H1 (cell line): ENCODE measurements around the gene ACOT7. TPM values are rescaled to one million over a fixed set of nuclear protein-coding genes. Genes with fewer than 3 reads are reported as not detected.

ENCODE experiments used
- CTCF ChIA-PET: fragments of 300-600 bp; sonication (Branson Sonifier 250); formaldehyde crosslinking; loops from one replicate; lab custom pipeline; 2021; ENCODE audit not compliant: partially characterized antibody; lab: Charles Lee
- POLR2A ChIA-PET: fragments of 300-600 bp; sonication (Branson Sonifier 250); formaldehyde crosslinking; loops from one replicate; lab custom pipeline; 2021; ENCODE audit warnings: inconsistent platforms; ENCODE audit not compliant: partially characterized antibody; lab: Charles Lee
- DNase-seq, 2 experiments: peaks; one replicate each; pipeline versions ENCODE4 v3.0.0 to v3.0.0-alpha.2; 2010 to 2022; ENCODE audit warnings: low spot score in 2 of 2, low read depth in 1 of 2, mixed read lengths in 1 of 2
- FAIRE-seq: peaks from 2 replicates; lab custom pipeline; 2011; peaks lifted over from hg19 to GRCh38; lab: Jason Lieb, UNC
- H2AFZ ChIP-seq: 2 replicates; pipeline ENCODE4 v1.8.1; 2012; ENCODE audit warnings: low read length, inconsistent platforms
- H2AK5ac ChIP-seq: 2 replicates; pipeline ENCODE4 v1.6.1; 2013; ENCODE audit warnings: low read depth, low read length
- H2BK120ac ChIP-seq: replicated peaks from 2 replicates; pipeline ENCODE3; 2013; ENCODE audit warnings: low read depth, low read length, inconsistent platforms
- H2BK12ac ChIP-seq: 2 replicates; pipeline ENCODE4 v1.6.1; 2013; ENCODE audit warnings: low read depth, low read length
- H2BK15ac ChIP-seq: 2 replicates; pipeline ENCODE4 v1.6.1; 2013; ENCODE audit warnings: low read length
- H2BK20ac ChIP-seq: 2 replicates; pipeline ENCODE4 v1.6.1; 2013; ENCODE audit warnings: low read length
- H2BK5ac ChIP-seq: 2 replicates; pipeline ENCODE4 v1.6.1; 2013; ENCODE audit warnings: low read depth, low read length
- H3K14ac ChIP-seq: 2 replicates; pipeline ENCODE4 v1.6.1; 2013; ENCODE audit warnings: inconsistent platforms; ENCODE audit not compliant: insufficient read length
- H3K18ac ChIP-seq: 2 replicates; pipeline ENCODE4 v1.6.1; 2013; ENCODE audit warnings: low read length; ENCODE audit errors: extremely low read depth
- H3K23ac ChIP-seq: 2 replicates; pipeline ENCODE4 v1.6.1; 2013; ENCODE audit warnings: inconsistent platforms; ENCODE audit not compliant: insufficient read length
- H3K23me2 ChIP-seq: 2 replicates; pipeline ENCODE4 v1.6.1; 2013; ENCODE audit warnings: low read depth, low read length
- H3K27ac ChIP-seq: 2 replicates; pipeline ENCODE4 v1.6.1; 2011; ENCODE audit warnings: low read depth, low read length, inconsistent platforms
- H3K27me3 ChIP-seq, 4 experiments: replicated peaks in 1 of 4; 1 replicate in 1 of 4; 2 replicates in 3 of 4; pipeline versions ENCODE4 v1.6.1 to v1.8.1; 2011 to 2013; ENCODE audit warnings: low read length in 3 of 4, mild to moderate bottlenecking in 3 of 4, inconsistent platforms in 2 of 4, mixed read lengths in 2 of 4, moderate library complexity in 1 of 4; ENCODE audit not compliant: control insufficient read depth in 3 of 4, insufficient read depth in 3 of 4; ENCODE audit errors: extremely low read depth in 1 of 4
- H3K36me3 ChIP-seq, 4 experiments: 2 replicates each; pipeline versions ENCODE4 v1.6.1 to v1.8.1; 2011 to 2013; ENCODE audit warnings: mild to moderate bottlenecking in 4 of 4, low read length in 3 of 4, moderate library complexity in 2 of 4, control low read depth in 1 of 4, inconsistent platforms in 1 of 4; ENCODE audit not compliant: insufficient read depth in 4 of 4, control insufficient read depth in 2 of 4
- H3K4ac ChIP-seq: replicated peaks from 2 replicates; pipeline ENCODE3; 2013; ENCODE audit warnings: low read length, low read depth, mixed read lengths, inconsistent platforms; ENCODE audit not compliant: insufficient read length
- H3K4me1 ChIP-seq, 4 experiments: replicated peaks in 1 of 4; 1 replicate in 1 of 4; 2 replicates in 3 of 4; pipeline versions ENCODE4 v1.6.1 to v1.8.1; 2011 to 2013; ENCODE audit warnings: low read length in 3 of 4, inconsistent platforms in 2 of 4, mixed read lengths in 1 of 4; ENCODE audit not compliant: insufficient read depth in 4 of 4, control insufficient read depth in 3 of 4
- H3K4me2 ChIP-seq, 2 experiments: 2 replicates each; pipeline versions ENCODE4 v1.6.1 to v1.8.1; 2011 to 2013; ENCODE audit warnings: low read depth in 2 of 2, low read length in 2 of 2, control low read depth in 1 of 2, inconsistent platforms in 1 of 2, mild to moderate bottlenecking in 1 of 2; ENCODE audit not compliant: insufficient read depth in 1 of 2
- H3K4me3 ChIP-seq, 4 experiments: fragments of 200-600, 300-600 bp in 1 of 4; sonication (generic), shearing (Covaris generic), sonication (Bioruptor Twin) in 1 of 4; 2 replicates each; pipeline versions ENCODE4 v1.5.1 to v1.8.1; 2011 to 2016; ENCODE audit warnings: low read length in 4 of 4, low read depth in 3 of 4, control low read depth in 2 of 4, inconsistent platforms in 2 of 4, mild to moderate bottlenecking in 2 of 4, mixed read lengths in 1 of 4, moderate library complexity in 1 of 4; ENCODE audit not compliant: insufficient read depth in 2 of 4; ENCODE audit errors: extremely low read depth in 1 of 4
- H3K56ac ChIP-seq: replicated peaks from 2 replicates; pipeline ENCODE3; 2013; ENCODE audit warnings: low read depth, mild to moderate bottlenecking, mixed read lengths, low read length, inconsistent platforms; ENCODE audit not compliant: insufficient read length
- H3K79me1 ChIP-seq: 2 replicates; pipeline ENCODE4 v1.6.1; 2013; ENCODE audit warnings: low read depth, low read length, control low read depth
- H3K79me2 ChIP-seq, 2 experiments: 2 replicates each; pipeline versions ENCODE4 v1.6.1 to v1.8.1; 2012 to 2013; ENCODE audit warnings: low read length in 2 of 2, mild to moderate bottlenecking in 2 of 2, inconsistent platforms in 1 of 2; ENCODE audit not compliant: insufficient read depth in 2 of 2, control insufficient read depth in 1 of 2
- H3K9ac ChIP-seq, 4 experiments: replicated peaks in 1 of 4; 1 replicate in 1 of 4; 2 replicates in 3 of 4; pipeline versions ENCODE4 v1.6.1 to v1.8.1; 2011 to 2013; ENCODE audit warnings: low read depth in 3 of 4, low read length in 3 of 4, control low read depth in 2 of 4, mild to moderate bottlenecking in 2 of 4, moderate library complexity in 2 of 4, inconsistent platforms in 1 of 4; ENCODE audit errors: extremely low read depth in 1 of 4
- H3K9me3 ChIP-seq, 2 experiments: 2 replicates each; pipeline versions ENCODE4 v1.6.1 to v1.8.1; 2012 to 2013; ENCODE audit warnings: mild to moderate bottlenecking in 2 of 2, moderate library complexity in 2 of 2, control low read depth in 1 of 2, inconsistent platforms in 1 of 2, low read depth in 1 of 2, low read length in 1 of 2, mixed read lengths in 1 of 2; ENCODE audit not compliant: insufficient read depth in 2 of 2
- H4K20me1 ChIP-seq, 2 experiments: replicated peaks in 1 of 2; 2 replicates each; pipeline versions ENCODE3 to v1.8.1; 2011 to 2013; ENCODE audit warnings: inconsistent platforms in 2 of 2, low read length in 2 of 2, mild to moderate bottlenecking in 1 of 2; ENCODE audit not compliant: insufficient read depth in 2 of 2, control insufficient read depth in 1 of 2
- H4K5ac ChIP-seq: 2 replicates; pipeline ENCODE4 v1.6.1; 2013; ENCODE audit warnings: low read length, low read depth, mixed read lengths, inconsistent platforms; ENCODE audit not compliant: insufficient read length
- H4K8ac ChIP-seq: 2 replicates; pipeline ENCODE4 v1.8.0; 2013; ENCODE audit warnings: mild to moderate bottlenecking, moderate library complexity, low read length, inconsistent platforms; ENCODE audit not compliant: insufficient read depth; ENCODE audit errors: extremely low read depth
- H4K91ac ChIP-seq: replicated peaks from 2 replicates; pipeline ENCODE3; 2013; ENCODE audit warnings: low read length, mixed read lengths, inconsistent platforms; ENCODE audit not compliant: insufficient read length
- NRF1 ChIP-seq: IDR thresholded peaks from 2 replicates; pipeline ENCODE4 v1.6.1; 2011; ENCODE audit warnings: mild to moderate bottlenecking, low read depth, low read length, improper control_type of control experiment
- POLR2AphosphoS5 ChIP-seq: IDR thresholded peaks from 2 replicates; pipeline ENCODE4 v1.6.1; 2011; ENCODE audit warnings: low read depth, low read length
- POU5F1 ChIP-seq: IDR thresholded peaks from 2 replicates; pipeline ENCODE4 v1.6.1; 2011; ENCODE audit warnings: low read depth, mild to moderate bottlenecking, low read length, moderate library complexity
- RFX5 ChIP-seq: IDR thresholded peaks from 2 replicates; pipeline ENCODE4 v1.6.1; 2011; ENCODE audit warnings: low read depth, low read length, improper control_type of control experiment, borderline replicate concordance
- TBP ChIP-seq: IDR thresholded peaks from 2 replicates; pipeline ENCODE4 v1.6.1; 2011; ENCODE audit warnings: low read depth, low read length, improper control_type of control experiment
- WGBS, 2 experiments: shearing (Covaris generic) in 1 of 2; methylation state at CpG; one replicate each; pipeline versions ENCODE4 v1.1.6 to v1.1.7; 2013 to 2015; ENCODE audit warnings: low lambda C conversion rate in 2 of 2, mixed read lengths in 2 of 2, inconsistent platforms in 1 of 2, low coverage in 1 of 2, missing lambda C conversion rate in 1 of 2; ENCODE audit not compliant: insufficient replicate concordance in 2 of 2, insufficient coverage in 1 of 2, insufficient read length in 1 of 2; ENCODE audit errors: extremely low coverage in 1 of 2, missing lambda C conversion rate in 1 of 2; 5-methylcytosine and 5-hydroxymethylcytosine counted together
- polyA plus RNA-seq, 7 experiments: library from polyadenylated mRNA; depleted of rRNA in 3 of 7; stranded (reverse) in 5 of 7; unstranded in 2 of 7; fragments of >200 nt in 5 of 7; fragments of 200-250 nt in 2 of 7; gene quantifications; 1 replicate in 5 of 7; 2 replicates in 1 of 7; 4 replicates in 1 of 7; pipeline versions ENCODE4 v1.2.1 to v1.2.3, GENCODE V29; 2011 to 2013; ENCODE audit warnings: missing spikeins in 2 of 7, mixed read lengths in 2 of 7
- total RNA-seq: library from RNA; stranded (reverse); fragmentation: NEBNext Ultra II Directional; extraction: Animal tissue kit (Norgen Biotek cat#: 25700); gene quantifications from 2 replicates; pipeline ENCODE4 v1.2.1, GENCODE V29; 2021
- TF ChIP-seq, protein P1 (sequence below): IDR thresholded peaks from 2 replicates; pipeline ENCODE4 v1.6.1; 2012; ENCODE audit warnings: inconsistent platforms

Gene ACOT7
- total and polyA plus RNA-seq, 2 of the 8 experiments (the other 6 are each of a cell fraction or from before 2014, with no cell fraction given) = 151 to 214 TPM

DNA sequence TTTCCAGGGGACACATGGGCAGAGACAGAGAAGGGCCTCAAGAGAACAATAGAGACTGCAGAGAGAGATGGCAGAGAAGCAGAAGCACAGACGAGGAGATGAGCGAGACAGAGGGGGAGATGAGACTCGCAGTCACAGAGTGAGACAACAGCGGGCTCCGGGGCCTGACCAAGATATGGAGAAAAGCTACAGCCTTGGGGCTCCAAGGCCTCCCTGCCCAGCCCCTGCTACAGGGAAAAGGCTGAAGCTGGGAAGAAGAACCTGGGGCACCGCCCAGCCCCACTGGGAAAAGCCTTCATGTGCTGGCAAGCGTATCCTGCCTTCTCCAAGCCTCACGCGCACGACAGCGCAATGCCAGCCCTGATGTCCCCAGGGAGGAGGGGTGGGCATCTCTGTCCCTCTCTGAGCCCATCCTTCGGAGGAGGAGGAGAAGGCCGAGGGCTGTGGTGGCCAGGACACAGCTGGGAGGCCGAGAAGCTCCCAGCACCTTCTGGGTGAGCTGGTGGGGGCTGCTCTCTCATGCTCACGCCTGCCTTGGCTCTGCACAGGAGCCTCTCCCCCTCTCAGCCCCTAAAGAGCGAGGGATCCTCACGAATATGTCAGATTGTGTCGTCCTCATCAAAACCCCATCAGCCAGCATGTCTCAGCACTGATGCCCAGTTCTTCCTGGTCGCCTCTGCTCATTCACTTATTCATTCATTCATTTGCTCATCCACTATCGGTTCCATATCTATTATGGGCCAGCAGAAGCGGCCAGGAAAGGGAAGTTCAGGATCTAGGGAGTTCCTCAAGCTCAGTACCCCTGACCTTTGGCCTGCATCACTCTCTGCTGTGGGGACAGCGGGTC is 56.6 kb downstream of the ACOT7 start:
- WGBS, 2 experiments = 84% methylated on average over 22 of the region's 22 CpGs; no CpG with 5 or more reads in 1 of the 2 experiments
- Histone ChIP-seq H3K4me3 (no peak overlapping the region), H3K79me1 (no peaks in the 10 kb centered on the region; the same call in 1 of the 2 replicates), H3K4ac (no peak overlapping the region), H4K8ac (no peak overlapping the region), H3K27me3 (no peaks in the 10 kb centered on the region), H3K23ac (no peak overlapping the region), H3K36me3 (no peaks in the 10 kb centered on the region), H2BK20ac (no peak overlapping the region), H2AK5ac (no peak overlapping the region), H3K27ac (no peak overlapping the region), H3K79me2 (no peaks in the 10 kb centered on the region; a peak in 1 of 4 replicates), H2BK15ac (no peak overlapping the region), H2BK120ac (no peak overlapping the region), H3K23me2 (no peaks in the 10 kb centered on the region), H2AFZ (no peak overlapping the region), H3K9ac (no peak overlapping the region), H2BK5ac (0 out of 2 replicates have a peak overlapping the region, but pooled peaks have one; percentile 31), H3K18ac (no peak overlapping the region), H2BK12ac (no peak overlapping the region), H4K5ac (no peak overlapping the region), H3K14ac (no peak overlapping the region), H4K91ac (no peak overlapping the region), H3K4me1 (peaks cover 9 to 18% (median 13%) of the 10 kb centered on the region in 4 experiments; a peak in 6 of 7 replicates), H3K4me2 (no peak overlapping the region), H3K9me3 (no peaks in the 10 kb centered on the region), H3K56ac (no peak overlapping the region), H4K20me1 (peaks cover 2 to 6% of the 10 kb centered on the region in 2 experiments)
- ChIA-PET POLR2A (no interaction called here), CTCF (interaction anchor here (0.9 to 15.2 kb wide), 10 partner anchors 11 to 98 kb away, joined by 3 to 280 read pairs (median 6); partner anchors contain the start of gene HES3)
- no peak for FAIRE-seq
- DNase-seq = no peak
- TF ChIP-seq POLR2AphosphoS5 (no peak), TBP (no peak), POU5F1 (no peak), RFX5 (no peak), NRF1 (no peak)
- TF ChIP-seq, protein P1, sequence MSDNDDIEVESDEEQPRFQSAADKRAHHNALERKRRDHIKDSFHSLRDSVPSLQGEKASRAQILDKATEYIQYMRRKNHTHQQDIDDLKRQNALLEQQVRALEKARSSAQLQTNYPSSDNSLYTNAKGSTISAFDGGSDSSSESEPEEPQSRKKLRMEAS = no peak
